ENCODE measurements around the gene LYSMD2.
"Not testable (repeated sequence)": the region's sequence is repeated elsewhere in the genome, so short reads cannot be mapped to it uniquely, and the experiment has no call there.

Gene LYSMD2, protein sequence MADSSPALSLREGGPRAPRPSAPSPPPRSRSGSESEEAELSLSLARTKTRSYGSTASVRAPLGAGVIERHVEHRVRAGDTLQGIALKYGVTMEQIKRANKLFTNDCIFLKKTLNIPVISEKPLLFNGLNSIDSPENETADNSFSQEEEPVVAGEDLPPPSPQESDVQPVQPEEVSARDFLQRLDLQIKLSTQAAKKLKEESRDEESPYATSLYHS

DNA sequence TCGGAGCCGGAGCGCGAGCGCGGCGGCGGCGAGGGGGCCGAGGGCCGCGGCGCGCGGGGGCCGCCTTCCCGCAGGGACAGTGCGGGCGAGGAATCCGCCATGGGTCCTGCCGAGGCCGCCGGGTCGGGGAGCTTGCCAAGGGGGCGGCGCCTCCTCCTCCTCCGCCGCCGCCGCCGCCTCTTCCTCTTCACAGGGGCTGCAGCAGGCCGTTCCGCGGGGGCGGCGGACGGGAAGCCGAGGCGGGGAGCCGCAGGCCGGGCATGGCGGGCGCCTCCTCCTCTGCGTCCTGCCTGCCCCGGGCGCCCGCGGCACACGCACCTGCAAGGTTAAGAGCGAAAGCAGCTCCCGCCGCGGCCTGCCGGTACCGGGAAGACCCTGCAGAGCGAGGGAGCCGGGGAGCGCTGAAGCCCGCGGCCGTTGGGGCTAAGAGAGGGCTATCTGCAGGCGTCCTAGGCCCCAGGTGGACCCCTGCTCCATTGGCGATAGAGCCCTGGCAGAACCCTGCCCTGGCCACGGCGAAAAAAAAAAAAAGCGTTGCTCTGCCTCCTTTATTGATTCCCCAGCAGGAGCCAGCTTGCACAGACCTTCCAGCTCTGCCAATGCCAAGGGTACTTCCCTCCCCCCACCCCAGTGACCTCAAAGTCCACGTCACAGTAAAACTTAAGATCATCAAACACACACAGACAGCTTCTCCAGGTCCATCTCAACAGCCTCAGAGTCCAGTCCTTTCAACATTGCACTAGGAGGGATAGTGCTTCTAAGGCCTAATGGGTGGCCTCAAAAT lies at the start of gene LYSMD2:
LYSMD2 (minus strand) TSS at position 134 of the 784 bp plus-strand sequence; CDS start at position 101, 33 bp downstream.
- peak; percentile 56 for DNase-seq

- not testable (repeated sequence) for DNase-seq
Observed at GRCh38 chr15:51787130-51787529, 49.7 kb upstream of the LYSMD2 start.

DNA sequence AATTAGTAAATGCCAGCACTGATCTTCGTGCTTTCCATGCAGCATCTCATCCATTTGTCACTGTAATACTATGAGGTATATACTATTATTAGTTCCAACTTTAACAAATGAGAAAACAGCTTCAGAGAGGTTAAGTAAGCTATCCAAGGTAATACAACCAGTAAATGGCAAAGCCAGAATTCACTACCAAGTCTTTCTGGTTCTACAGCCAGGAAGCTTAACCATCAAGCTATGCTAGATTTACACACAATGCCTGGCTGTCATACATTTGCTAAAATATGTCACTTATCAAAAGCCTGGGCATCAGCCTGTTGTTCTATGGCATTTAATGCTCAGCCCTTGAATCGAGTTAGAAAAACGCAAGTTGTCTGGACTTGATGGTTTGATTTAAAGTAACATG lies 46.5 kb upstream of the LYSMD2 start:
- DNase-seq, result no peak

DNA sequence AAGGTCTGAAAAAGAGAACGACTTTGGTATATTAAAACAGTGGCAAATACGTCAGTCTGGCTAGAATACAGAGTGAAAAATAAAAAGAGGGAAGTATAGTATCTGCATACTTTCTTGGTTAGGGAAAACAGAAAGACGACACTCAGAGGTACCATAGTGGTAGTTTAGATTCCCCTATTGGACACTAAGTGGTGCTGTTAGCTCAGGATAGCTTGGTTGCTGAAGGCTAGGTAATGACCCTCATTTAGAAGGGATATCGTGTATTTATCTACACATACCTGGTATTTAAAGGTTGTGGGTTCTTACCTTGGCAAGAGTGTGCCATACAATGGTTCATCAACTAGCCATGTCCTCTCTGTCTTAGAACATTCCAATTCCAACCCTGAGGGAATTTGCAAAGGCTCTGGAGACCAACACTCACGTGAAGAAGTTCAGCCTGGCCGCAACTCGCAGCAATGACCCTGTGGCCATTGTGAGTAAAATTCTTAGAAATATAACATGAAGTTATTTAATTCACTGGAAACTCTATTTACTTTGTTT lies 45.0 kb upstream of the LYSMD2 start:
- DNase-seq, result no peak

DNA sequence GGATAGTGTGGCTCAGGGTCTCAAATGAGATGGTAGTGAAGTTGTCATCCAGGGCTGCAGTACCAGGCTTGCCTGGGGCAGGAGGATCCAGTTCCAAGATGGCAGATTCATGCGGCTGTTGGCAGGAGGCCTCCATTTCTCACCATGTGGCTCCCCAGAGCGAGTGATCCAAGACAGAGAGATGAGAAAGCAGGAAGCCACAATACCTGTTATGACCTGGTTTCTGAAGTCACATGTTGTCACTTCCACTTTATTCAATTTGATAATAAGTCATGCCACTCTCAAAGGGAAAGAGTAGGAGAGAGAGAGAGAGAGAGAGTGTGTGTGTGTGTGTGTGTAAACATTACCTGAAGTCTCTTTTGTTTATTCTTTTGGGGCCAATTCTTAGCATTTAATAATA lies 44.1 kb upstream of the LYSMD2 start:
- DNase-seq, result no peak

GRCh38 chr15:51780636-51781035 lies 43.2 kb upstream of the LYSMD2 start:
- DNase-seq, result no peak

- DNase-seq, result peak; percentile 73
Observed at GRCh38 chr15:51776952-51777569, 39.6 kb upstream of the LYSMD2 start.

DNA sequence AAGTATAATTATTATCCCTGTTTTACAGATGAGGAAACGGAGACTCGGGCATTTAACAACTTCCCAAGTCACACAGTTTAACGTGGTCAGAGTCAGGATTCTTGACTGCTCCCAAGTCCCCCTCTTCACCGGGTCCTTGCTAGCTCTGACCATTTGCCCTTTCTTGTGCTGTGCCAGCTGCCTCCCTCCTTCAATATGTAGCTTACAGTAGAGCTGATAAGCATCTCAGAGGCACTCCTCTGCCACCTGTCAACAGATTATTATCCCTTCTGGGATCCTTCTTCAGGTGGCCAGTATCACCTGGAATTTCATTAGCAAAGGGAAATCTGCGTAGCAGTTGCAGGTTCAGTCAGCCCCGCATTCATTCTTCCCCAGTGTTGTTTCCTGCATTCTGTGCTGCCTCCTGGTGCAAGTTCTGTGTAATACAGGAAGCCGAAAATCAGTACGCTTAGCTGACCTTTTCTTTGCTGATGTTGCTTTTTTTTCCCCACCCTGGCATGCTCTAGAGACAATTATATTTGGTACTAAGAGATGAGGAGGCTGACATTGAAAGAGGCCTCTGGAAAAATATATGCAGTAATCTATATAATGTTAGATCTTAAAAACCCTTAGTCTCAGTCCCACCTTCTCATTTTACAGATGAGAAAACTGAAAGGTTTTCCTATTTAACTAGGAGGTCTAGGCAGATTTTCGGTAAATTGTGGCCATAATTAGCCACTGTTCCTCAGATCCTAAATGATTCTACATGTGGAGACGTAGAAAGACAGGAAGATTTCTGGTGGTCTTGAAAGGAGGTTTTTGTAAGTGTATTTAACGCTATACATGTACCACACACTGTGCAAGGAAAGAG lies 38.7 kb upstream of the LYSMD2 start:
- peak; percentile 42 for DNase-seq

- DNase-seq, result no peak
Observed at GRCh38 chr15:51774916-51775315, 37.5 kb upstream of the LYSMD2 start.

- DNase-seq, result no peak
Observed at GRCh38 chr15:51771773-51772172, 34.3 kb upstream of the LYSMD2 start.

DNA sequence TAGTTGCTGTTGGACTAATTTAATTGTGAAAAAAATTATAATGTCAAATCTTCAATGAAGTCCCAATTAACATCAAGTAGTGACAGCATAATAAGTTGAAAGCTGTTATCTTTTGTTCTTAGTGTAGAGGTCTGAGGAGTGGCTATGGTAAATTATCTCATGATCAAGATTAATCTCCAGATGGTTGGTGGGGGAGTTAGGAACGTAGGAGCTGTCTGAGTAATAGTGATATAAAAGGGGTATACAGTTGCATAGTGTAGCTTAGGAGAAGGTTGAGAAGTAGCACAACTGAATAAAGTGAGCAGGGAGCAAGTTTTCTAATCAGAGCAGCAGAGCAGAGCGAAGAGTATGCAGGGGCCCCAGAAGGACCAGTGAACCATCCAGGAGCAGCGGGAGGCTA lies 33.4 kb upstream of the LYSMD2 start:
- DNase-seq, result no peak

- no peak for DNase-seq
Observed at GRCh38 chr15:51768018-51768417, 30.6 kb upstream of the LYSMD2 start.

DNA sequence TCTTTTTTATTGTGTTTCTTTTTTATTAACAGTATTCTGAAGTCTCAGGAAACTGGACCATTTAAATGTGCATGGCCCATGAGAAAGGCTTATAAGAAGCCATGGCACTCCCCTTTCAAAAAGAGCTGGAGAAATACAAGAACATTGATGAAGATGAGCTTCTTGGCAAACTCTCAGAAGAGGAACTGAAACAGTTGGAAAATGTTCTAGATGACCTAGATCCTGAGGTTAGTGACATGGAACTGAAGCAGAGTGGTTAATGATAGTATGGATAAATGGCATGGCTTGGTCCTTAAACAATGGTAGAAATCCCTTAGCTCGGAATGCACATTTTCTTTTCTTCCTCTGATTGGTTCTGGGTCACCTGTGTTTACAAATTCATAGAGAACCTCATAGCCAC lies 28.9 kb upstream of the LYSMD2 start:
- no peak for DNase-seq

DNA sequence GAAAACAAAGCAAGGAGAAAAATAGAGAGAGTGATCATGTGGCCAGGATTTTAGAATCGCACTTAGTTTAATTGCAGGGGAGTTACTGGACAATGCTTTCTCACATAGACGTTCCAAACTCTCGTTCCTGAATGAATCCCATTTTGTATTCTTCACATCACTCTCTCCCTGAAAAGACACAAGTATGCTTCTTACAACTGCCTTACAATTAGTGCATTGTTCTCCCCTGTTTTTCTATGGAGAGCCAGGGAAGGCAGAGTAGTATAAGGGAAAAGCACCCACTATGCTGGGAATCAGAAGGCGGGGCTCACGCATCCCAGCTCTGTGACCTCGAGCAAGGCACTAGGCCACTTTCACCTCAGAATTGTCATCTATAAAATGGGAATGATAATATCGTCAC lies 28.3 kb upstream of the LYSMD2 start:
- DNase-seq, result no peak

DNA sequence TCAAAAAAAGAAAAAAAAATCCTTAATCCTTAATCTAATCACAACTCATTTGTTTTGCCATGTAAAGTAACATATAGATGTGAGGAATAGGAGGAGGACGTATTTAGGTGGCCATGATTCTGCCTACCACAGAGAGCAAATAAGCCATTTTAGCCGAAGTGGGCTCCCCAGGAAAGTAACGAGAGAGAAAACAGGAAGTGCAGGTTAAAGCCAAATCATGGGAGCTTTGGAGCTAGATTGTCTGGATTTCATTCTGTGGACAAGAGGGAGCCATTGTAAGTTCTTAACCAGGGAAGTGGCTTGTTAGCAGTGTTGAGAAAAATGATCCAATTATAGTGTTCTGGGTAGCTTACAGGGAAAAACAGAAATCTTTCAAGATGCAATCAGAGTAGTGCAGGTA lies 23.4 kb upstream of the LYSMD2 start:
- no peak for DNase-seq

DNA sequence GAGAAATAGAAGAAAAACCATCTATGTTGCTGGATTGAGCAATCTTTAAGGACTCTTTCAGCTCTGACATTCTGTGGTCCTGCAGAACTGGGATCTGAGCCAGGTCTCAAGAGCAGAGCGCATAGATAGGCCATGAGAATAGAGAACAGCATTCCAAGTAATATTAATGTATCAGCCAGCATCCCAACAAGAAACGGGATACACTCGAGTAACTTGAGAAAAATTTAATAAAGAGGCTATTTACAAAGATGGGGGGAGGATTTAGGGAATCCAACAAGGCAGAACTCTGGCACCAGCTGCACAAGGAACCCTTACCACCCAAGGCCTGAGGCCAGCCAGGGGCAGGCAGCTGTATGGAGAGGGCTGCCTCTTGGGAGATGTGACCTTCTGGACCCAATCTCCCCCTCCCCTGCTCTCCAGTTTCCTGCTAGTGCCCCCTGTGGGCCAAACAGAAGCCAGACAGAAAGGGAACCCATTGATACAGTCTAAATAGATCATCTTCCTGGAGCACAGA lies 22.2 kb upstream of the LYSMD2 start:
- DNase-seq, result no peak

GRCh38 chr15:51758645-51759044 lies 21.2 kb upstream of the LYSMD2 start:
- no peak for DNase-seq

DNA sequence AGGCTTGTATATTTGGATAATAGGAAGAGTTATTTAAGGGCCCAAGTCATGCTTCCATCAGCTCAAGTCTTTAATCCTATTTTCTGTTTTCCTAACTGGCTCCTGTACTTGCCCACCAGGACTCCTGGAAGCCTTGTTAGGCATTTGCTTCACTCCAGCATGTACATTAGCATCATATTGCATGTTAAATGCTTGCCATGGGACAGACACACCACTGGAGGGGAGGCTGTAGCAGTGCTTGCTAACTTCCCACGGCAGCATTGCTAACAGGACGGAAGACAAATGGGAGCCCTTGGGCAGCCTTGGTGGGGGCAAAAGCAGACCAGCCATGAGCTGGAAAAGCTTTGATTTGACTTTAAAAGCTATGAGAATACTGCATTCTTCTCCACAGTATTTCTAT lies 20.0 kb upstream of the LYSMD2 start:
- no peak for DNase-seq

GRCh38 chr15:51756482-51756881 lies 19.0 kb upstream of the LYSMD2 start:
- DNase-seq, result no peak

GRCh38 chr15:51755790-51756189 lies 18.3 kb upstream of the LYSMD2 start:
- no peak for DNase-seq

- DNase-seq, result no peak
Observed at GRCh38 chr15:51754267-51754666, 16.8 kb upstream of the LYSMD2 start.

- DNase-seq, result no peak
Observed at GRCh38 chr15:51752888-51753287, 15.4 kb upstream of the LYSMD2 start.
